Activated T-cell treated with anti-CD3 and anti-CD28 coated beads for 4 hours (primary cell): Measurements from ENCODE around the gene SKAP1.
"Not testable (repeated sequence)": the region's sequence is repeated elsewhere in the genome, so short reads cannot be mapped to it uniquely, and the experiment has no call there.

Source experiments
- DNase-seq: peaks from one replicate; pipeline ENCODE4 v3.0.0-alpha.2; 2020

Gene SKAP1

DNA sequence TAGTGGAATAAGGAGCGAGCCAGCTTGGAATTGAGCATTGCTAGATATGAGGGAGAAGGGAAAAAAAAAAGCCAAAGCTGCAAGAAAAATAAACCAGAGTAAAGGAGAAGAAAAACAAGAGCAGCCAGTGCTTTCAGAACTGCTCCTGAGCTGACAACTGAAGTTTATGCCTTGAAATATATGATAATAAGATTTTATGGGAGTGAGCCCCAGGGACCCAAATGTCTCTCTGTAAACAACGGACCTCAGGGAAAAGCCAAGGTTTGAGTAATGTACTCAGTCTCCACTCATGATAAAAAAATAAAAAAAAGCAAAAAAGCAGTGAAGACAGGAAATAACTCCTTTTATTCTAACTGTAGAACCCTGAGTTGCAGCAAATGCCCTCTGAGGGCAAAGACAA is 189.9 kb downstream of the SKAP1 start:
- DNase-seq: no peak

DNA sequence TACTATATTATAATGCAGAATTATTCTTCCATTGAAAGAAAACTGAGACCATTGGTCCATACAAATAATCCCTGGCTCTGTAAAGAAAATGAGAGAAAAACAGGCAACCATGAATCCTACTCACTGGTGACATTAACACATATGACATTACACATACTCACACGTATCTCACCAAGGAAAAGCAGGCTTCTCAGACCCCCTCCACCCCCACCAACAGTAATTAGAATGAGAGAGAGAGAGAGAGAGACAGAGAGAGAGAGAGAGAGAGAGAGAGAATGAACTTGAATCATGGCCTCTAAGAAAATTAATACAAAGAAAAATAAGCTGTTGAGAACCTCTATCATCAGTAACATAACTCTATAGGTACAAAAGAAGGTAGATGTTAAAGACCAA is 190.4 kb downstream of the SKAP1 start:
- no peak for DNase-seq

DNA sequence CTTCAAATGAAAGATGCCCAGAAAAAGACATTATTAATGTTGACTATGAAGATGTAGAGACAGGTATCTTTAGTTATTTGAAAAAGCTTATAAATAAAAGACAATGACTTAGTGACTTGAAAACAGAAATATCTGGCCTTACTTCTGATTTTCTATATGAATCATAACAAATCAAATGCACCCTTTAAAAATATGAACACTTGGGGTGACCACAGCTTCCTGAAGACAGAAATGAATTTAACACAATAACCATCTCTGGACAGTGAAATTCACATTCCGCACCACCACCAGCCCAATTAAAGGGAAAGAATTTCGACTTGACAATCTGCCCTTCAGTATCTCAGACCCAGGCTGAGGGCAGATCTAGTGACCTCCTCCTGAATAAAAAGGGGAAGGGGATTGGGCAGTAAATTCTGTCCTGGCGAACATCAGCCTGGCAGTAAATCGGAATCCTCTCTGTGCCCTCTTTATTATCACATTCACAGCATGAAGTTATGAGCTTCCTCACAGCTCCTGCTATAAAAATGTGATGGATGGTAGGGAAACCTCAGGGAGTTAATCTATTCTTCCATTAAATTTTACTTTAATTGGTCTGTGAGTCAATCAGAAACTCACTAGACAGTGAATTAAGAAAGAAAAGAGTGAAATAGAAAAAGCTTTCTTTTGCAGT is 190.9 kb downstream of the SKAP1 start:
- no peak for DNase-seq

DNA sequence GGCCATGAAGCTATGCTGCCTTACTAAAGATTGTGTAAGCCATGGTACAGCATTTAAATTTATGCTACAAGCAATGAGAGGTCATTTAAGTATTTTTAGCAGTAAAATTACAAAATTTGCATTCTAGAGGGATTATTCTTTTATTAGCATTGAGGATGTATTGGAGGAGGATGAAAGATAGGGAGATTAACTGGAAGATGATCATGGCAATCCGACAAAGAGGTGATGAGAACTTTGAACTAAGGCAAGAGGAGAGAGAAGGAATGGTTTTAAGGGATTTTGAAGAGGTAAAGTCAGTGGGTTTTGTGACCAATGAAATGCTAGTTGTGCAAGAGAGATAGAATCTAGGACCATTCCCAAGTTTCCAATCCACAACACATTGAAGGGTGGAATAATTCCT is 192.6 kb downstream of the SKAP1 start:
- no peak for DNase-seq

DNA sequence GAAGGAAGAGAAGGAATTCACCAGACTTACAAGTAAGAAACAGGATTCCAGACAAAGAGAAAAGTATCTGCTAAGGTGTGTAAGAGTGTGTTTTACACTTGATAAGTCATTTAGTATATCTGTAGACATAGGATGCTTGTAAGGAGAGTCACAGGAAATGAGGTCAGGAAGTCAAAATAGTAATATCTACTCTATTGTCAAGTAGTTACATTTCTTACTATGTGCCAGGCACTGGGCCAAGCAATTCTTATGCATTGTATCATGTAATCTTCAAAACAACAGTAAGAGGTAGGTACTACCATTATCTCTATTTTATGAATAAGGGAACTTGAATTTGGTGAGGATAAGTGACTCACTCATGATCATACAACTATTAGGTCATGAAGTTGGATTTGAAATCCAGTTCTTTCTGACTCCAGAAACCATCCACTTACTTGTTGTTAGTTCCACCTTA is 193.3 kb downstream of the SKAP1 start:
- no peak for DNase-seq

DNA sequence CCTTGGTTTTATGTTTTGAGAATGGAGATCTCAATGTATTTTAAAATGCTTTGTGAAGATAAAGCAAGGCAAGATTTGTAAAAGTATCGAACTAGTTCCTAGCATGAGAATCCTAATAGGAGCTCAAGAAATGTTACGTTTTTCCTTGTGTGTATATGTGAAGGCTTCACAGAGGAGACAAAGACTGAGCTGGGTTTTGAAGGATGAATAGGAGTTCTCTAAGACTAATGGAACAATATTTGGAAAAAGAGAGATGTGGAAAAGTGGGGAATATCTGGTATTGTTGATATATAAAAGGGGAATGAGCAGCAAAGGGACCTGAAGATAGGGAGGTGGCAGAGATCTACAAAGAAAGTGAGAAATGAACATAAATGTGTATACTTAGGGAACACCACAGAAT is 195.1 kb downstream of the SKAP1 start:
- no peak for DNase-seq

DNA sequence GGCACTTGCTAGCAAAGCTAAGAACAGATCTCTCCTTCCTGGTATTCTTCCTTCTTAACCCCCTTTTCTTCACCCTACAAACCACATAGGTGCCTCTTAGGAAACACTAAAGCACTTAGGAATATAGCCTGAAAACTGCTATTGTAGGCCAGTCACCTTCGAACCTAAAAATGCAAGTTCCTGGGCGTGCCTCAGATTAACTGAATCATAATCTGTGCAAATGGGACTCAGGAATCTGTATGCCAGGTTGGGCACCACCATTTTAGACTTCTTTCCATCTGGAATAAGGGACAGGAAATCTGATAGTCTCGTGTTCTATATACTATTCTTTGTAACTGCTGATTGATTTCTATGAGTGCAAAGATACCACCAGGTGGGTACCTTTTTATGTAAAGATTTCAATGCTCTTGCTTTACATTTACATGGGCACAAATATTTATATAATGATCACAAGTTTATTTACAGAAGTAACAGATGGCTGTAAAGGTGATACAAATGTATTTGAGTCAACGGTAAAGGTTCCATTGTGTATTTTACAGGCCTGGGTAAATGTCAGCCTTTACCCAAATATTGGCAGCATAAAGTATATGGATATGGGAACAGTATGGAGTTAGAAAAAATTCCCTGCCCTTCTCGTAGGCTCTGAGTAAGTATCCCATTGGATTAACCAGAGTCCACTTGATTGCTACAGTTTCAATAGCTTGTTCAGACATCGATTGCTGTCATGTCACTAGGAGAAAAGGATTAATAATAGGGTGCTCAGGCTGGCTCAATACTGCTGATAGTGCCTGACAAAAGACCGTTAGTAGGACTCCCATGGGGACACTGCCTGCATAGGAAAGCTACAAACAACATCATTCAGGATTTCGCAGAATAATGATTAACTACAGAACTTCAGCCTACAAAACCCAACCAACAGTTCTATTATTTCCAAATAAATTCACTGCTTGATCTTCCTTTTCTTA is 197.7 kb downstream of the SKAP1 start:
- DNase-seq: no peak

DNA sequence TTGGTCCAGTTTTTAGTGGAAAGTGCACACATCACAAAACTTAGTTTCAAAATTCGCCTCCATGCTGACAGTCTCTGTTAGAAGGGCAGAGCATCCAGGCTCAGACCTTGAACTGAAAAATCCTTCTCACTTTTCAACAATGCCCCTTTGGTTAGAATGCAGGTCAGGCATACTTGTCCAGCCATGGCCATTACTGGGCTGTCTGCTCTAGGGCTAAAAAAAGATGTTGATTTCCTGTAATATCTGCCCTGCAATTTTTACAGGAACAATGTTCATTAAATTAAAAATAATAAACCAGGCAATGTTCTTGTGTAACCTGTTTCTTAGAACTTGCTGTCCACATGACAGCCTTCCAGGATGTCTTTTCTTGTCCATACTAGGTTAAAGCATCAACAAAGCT is 200.1 kb downstream of the SKAP1 start:
- no peak for DNase-seq

DNA sequence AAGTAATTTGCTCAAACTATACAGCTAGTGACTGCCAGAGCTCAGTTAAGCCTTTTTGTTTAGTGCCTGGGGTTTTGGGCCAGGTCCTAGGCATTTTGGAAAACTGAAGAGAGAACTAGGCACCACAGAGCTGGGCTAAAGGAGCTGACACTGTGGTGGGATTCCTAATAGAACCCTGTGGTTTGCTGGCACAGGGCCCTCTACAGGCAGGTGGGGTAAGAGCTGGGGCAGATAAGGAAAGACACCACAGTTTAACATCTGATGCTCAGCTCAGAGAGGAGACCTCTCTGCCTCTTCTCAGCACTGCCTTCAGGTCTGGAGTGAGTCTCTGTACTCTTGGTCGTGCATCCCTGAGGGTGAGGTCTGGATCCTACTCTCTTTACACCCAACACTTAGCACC is 201.3 kb downstream of the SKAP1 start:
- no peak for DNase-seq

DNA sequence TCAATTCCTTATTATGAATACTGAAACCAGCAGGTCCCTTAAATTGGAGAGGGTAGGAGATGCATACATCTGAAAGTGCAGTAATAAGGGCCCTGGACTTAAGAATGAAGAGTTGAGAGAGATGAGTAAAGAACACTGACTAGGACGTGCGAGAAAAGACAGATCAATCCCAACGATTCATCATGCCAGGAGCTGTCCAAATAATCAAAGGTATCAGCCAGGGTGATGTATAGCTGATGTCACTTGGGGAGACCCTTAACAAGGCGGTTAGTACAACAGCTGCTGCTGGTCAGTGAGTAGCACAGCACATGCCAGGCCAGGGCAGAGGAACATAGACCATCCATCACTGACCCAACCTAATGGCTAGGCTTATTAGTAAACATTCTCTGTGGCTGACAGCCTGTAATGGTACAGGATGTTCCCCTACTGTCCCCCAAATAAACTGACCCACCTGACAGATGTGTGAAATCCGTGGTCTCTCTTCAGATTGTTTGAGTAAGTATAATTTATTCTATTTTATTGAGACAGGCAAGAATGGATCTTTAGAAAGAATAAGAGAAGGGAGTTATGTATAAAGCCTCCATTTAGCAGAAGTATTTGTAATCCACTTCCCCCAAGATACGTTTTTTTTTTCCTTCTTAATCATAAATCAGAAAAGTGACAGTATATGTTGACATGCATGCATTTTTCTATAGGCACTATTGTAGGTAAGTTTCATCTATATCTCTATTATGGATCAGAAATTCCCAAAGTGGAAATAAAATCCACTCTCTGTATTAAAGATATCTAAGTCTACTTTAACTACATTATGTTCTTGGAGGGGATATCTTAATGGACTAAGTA is 204.1 kb downstream of the SKAP1 start:
- DNase-seq: no peak

DNA sequence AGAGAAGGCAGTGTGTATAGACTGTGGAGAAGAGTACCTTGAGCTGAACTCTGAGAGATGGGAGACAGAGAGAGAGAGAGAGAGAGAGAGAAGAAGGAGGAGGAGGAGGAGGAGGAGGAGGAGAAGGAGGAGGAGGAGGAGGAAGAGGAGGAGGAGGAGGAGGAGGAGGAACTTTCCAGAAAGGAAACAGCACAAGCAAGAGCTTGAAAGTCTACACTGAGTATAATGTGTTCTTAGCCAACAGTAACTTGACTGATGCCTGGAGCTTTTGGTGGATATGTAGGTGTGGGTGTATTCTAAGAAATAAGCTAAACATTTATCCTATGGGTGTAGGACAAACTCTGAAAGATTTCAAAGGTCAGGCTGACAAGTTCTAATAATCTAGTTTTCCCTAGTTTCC is 206.1 kb downstream of the SKAP1 start:
- no peak for DNase-seq

DNA sequence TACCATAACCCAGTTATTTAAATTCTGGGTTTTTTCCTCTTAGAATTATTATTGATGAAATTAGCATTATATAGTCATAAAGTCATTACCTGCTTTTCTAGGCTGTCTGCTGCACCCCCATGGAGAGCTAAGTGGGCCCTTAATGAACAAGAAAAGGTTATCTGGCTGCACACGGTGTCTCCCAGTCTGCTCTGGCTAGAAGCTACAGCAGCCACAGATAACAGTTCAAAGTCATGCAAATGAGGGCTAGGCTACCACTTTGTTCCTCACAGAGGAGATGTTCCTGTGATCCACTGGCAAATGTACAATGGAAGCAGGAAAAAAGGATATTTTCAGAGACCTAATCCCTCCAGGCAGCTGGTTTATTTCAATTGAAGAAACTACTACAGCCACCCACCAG is 210.4 kb downstream of the SKAP1 start:
- no peak for DNase-seq

DNA sequence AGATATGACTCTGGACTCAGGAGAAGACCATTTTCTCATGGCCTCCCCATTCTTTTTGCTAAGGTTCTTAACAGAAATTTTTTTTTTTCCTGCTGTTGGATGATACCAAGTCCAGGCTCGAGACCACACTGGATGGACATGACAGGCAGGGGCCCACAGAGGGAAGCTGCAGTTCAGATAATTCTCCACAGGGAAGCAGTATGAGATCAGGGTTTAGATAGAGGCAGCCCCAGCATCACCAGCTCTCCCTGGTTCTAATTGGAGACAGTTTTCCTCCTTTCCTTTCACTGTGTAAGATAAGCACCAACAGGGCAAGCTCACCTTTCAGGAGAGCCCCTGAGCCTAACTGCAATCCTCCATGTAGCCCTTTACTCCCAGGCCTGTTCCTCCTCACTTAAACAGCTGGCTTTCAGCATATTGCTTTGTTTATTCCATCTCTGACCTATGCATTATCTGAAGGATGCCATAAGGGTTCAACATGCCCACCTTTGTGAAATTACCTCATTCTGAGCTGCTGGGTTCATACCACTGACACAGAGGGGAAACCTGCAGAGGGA is 214.4 kb downstream of the SKAP1 start:
- DNase-seq: no peak

DNA sequence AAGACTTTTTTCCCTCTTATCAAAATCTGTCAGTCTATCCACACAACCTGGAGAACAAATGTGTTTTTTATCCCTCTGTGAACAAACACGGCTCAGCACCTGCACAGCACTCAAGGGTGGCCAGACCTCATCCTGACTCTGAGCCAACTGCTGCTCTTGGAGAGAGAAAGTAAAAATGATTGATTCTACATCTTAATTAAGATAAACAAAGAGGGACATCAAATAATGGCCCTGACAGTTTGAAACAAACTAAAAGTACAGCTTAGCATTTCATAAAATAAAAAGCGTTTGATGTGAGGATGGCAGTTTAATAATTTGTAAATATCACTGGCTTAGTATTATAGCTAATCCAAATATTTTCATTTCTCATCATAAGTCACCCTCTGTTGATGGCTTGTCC is 216.2 kb downstream of the SKAP1 start:
- no peak for DNase-seq

DNA sequence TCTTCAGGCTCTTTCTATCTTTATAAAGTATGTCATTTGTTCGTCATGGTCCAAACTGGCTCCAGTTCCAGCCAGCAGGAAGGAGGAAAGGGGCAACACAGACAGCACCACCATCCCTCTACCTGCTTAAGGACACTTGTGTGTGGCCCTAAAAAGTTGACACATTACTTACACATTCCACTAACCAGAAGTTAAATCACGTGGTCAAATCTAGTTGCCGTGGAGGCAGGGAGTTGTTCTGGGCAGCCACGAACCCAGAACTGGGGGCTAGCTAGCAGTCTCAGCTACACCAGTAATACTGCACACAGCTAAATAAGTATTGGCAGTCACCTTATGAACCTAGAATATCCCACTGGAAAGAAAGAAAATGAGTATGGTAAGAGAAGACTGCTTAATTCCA is 218.2 kb downstream of the SKAP1 start:
- DNase-seq: no peak

DNA sequence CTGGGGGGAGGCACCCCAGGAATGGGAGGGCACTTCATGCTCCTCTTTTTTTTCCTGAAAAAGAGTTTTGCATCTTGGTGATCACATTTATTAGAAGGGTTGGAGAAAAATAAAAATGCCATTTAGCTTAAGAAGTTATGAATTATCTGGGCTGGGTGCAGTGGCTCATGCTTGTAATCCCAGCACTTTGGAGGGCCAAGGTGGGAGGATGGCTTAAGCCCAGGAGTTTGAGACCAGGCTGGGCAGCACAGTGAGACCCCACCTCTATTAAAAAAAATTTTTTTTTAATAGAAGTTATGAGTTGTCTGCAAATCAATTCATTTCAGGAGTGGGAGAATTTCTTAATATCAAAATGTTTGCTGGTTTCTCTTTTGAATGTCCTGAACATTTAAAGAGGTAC is 219.0 kb downstream of the SKAP1 start:
- no peak for DNase-seq

DNA sequence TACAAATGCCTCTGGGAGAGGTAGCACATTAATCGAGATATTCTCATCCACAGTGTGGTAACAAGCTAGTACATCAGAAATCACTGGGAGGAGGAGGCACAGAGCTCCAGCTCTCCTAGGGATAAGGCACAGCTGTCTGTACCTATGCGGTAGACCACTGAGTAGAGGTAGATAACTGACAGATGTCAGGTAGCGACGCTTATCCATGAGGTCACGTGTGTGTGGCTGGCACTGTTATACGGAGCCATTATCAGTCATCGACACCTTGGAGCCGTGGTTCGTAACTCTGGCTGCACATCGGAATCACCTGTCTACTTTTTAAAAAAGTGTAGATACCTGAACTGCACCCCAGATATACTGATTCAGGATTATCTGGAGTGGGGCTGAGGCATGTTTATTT is 220.0 kb downstream of the SKAP1 start:
- DNase-seq: no peak

DNA sequence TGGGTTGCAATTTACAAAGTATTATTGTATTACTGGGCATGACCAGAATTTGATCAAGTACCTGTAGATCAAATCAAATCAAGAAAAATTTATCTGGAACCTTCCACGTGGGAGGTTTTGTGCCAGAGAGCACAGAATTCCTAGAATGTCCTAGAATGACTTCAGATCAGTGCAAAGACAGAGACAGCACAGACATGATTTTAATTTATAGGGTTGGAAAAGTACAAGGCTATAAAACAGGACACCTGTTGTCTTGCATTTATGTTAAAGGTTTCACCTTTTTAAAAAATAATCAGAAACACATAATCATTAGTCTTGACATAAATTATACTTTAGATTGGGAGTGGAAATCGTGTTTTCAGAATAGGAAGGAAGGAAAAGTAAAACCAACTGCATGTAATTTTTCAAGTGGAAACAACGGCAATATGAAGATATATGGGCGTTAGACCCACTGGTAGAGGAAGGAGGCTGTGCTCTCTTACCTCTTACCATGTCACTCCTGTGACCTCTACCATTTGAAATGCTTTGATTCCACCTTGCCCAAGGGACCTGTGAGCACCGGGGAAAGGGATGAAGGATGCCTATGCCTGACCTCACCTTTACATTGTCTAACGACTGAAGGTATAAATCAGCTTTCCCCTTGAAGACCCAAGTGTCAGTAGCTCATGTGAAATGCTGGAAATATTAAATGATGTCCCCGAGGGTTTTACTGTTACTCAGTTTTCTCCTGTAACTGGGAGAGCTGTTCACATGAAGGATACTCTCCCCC is 222.1 kb downstream of the SKAP1 start:
- DNase-seq: no peak

DNA sequence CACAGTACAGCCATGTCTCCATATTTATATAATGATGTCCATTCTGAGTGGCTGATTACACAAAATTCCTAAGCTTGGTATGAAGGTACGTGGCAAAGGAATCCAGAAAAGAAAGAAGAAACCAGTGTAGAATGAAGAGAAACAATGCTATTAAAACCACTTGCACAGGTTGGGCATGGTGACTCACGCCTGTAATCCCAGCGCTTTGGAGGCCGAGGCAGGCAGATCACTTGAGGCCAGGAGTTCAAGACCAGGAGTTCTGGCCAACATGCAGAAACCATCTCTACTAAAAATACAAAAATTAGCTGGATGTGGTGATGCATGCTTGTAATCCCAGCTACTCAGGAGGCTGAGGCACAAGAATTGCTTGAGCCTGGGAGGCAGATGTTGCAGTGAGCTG is 223.0 kb downstream of the SKAP1 start:
- not testable (repeated sequence) for DNase-seq

DNA sequence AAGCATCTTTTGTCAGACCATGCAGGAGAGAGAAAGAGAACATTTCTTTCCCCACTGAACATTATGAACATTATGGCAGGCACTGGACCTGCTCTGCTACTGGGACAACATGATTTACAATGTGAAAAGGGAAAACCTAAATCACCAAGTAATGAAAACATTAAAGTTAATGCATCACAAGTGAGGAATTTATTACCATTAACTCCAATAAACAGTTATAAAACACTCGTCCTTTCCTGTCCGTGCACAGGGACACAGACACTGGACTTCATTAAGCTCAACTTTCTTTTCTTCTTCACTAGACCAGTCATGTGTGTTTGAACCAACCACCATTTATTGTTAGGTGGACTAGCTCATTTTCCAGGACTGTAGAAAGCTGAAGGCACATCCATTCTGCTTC is 227.1 kb downstream of the SKAP1 start:
- DNase-seq: no peak

DNA sequence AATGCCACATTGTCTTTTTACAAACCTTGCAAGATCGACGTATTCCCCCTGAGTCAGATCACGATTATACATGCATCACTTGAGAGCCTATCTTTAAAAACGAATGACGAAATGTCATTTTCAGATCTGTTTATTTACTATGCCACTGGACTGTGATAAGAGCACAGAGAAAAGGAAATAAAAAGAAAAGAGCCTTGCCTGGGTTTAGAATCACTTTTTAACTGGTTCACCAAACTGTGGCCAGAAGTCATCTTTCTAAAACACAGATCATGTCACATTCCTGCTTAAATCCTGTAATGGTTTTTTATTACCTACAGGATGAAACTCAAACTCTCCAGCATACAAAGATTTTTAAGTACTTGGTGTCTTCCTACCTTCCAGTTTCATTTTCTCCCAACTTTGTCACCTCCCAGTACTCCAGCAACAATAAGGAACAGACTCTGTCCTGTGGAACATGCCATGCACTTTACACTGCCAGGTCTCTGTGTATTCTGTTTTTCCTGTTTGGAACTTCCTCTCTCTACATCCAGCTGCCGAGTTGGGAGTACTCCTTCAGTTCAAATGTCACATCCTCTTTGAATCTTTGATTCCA is 231.0 kb downstream of the SKAP1 start:
- DNase-seq: no peak

DNA sequence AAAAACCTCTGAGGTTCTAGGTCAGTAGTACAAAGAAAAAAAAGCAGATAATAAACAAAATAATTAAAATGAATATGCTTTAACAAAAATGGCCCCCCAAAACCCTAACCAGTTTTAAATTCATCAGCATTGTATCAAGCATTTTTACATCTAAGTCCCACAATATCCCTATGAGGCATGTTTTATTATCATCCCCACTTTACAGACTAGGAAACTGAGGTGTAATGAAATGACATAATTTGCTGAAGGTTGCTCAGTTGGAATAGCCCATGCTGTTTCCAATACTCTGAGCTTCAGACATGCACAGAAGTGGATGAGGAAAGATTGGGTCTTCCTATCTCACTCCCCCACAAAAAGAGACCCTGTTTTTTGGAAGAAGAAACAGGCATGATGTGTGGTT is 234.1 kb downstream of the SKAP1 start:
- no peak for DNase-seq
